LNCaP clone FGC (cell line): Measurements from ENCODE around the gene SYDE2.

ENCODE experiments used
- DNase-seq: peaks from one replicate; pipeline ENCODE4 v3.0.0-alpha.2; 2011; ENCODE audit warnings: low read depth
- H3K4me3 ChIP-seq: 2 replicates; pipeline ENCODE4 v1.5.1; 2011; ENCODE audit warnings: mild to moderate bottlenecking, low read depth, low read length, control low read depth
- CTCF ChIP-seq: IDR thresholded peaks from 2 replicates; pipeline ENCODE4 v1.5.1; 2012; ENCODE audit warnings: mild to moderate bottlenecking; ENCODE audit not compliant: control insufficient read depth, insufficient read depth; ENCODE audit errors: extremely low read depth

SYDE2 gene

DNA sequence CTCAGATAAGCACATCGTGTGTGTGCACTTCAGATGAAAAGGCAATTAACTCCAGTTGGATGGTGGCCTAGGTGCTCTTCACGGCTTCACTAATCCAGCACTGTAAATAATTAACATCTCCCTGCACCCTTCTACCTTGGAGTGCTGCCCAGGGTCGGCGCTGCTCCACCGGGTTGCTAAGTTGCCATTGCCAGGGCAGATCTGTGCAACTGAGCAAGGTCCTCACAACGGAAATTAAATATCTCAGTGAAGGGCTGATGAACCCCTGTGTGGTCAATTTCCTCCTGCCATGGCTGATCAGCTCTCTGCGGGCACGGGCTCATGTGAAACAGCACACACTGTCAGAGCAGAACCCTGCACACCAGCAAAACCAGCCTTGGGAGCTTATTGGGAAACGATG, 63.2 kb downstream of the SYDE2 start:
- DNase-seq: peak; percentile 85
- TF ChIP-seq CTCF: 0 out of 2 replicates have a peak, but pooled peaks have one; percentile 5
- H3K4me3 ChIP-seq: no peak overlapping the region

- no peak for DNase-seq
- TF ChIP-seq CTCF: no peak
- H3K4me3 ChIP-seq: no peak overlapping the region
Measured at GRCh38 chr1:85135392-85135798, 65.4 kb downstream of the SYDE2 start.

DNA sequence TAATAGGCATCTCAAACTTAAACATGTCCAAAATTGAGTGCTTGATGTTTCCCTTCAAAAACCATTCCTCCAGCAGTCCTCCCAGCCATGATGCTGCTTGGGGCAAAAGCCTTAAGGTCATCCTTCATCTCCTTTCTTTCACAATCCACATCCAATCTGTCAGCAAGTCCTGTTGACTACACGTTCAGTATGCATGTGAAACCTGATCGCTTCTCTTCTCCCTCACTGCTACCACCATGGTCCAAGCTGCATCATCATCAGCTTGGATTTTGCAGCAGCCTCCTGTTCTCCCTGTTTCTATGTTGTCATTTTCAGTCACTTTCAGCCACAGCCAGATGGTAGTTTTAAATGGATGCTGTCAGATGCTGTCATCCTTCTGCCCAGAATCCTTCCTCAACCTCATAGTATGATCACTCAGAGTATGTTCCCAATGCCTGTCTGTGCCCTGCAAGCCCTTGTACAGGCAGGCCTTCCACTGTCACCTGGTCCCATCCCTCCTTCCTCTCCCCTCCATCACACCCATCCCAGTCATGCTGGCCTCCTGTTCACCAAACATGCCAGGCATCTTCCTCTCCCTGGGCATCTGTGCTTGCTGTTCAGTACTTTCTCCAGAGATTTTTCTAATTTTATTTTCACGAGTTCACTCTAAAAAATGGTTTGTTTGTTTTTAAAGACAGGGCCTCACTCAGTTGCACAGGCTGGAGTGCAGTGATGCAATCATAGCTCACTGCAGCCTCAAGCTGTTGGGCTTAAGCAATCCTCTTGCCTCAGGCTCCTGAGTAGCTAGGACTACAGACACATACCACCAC, 66.0 kb downstream of the SYDE2 start:
- TF ChIP-seq CTCF: no peak
- no peak overlapping the region for H3K4me3 ChIP-seq
- no peak for DNase-seq

GRCh38 chr1:85133565-85134159, 67.2 kb downstream of the SYDE2 start:
- no peak for DNase-seq
- no peak for TF ChIP-seq CTCF
- H3K4me3 ChIP-seq: no peak overlapping the region

- no peak for DNase-seq
- no peak for TF ChIP-seq CTCF
Measured at GRCh38 chr1:85132078-85132720, 68.6 kb downstream of the SYDE2 start.

DNA sequence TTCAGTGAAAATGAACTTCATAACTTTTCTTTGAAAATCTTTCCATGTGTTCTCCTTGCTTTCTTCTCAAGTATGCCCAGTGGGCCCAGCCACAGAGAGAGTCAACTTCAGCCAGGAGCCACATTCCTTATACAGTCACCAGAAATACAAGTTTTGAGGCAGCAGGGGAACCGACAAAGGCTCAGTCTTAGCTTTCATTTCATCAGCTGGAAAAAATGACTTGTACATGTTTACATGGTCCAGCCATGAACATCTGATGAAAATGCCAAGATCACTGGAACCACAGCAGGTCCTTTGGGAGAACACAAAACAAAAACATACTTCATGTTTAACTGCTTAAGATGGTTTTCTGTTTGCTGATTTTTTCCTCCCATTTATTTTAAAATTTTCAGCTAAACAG, 72.5 kb downstream of the SYDE2 start:
- DNase-seq: no peak
- no peak overlapping the region for H3K4me3 ChIP-seq
- no peak for TF ChIP-seq CTCF

More at GRCh38 chr1:85132078-85132720, 68.6 kb downstream of the SYDE2 start:
- no peak overlapping the region for H3K4me3 ChIP-seq

GRCh38 chr1:85125891-85126290, 74.9 kb downstream of the SYDE2 start:
- peak; percentile 88 for DNase-seq
- no peak overlapping the region for H3K4me3 ChIP-seq
- TF ChIP-seq CTCF: no peak
